Liver (tissue), 9 donors: ENCODE data around the gene GGCT. TPM values are rescaled to one million over a fixed set of nuclear protein-coding genes. Genes with fewer than 3 reads are reported as not detected.

Experiments
- DNase-seq: peaks from one replicate; pipeline ENCODE4 v3.0.0-alpha.2; 2017; ENCODE audit warnings: low spot score
- H3K27ac ChIP-seq, 2 donors: one replicate each; pipeline ENCODE4 v1.7.0; 2013; ENCODE audit warnings: inconsistent platforms in 2 of 2, low read length in 2 of 2, control low read depth in 1 of 2, low read depth in 1 of 2, mild to moderate bottlenecking in 1 of 2
- H3K27me3 ChIP-seq, 4 donors: one replicate each; pipeline versions ENCODE4 v1.6.1 to v1.7.0; 2013; ENCODE audit warnings: low read length in 3 of 4, inconsistent platforms in 1 of 4, mild to moderate bottlenecking in 1 of 4, moderate library complexity in 1 of 4; ENCODE audit not compliant: control insufficient read depth in 4 of 4, insufficient read depth in 4 of 4
- H3K36me3 ChIP-seq, 4 donors: one replicate each; pipeline versions ENCODE4 v1.6.1 to v1.7.0; 2013; ENCODE audit warnings: low read length in 3 of 4, mild to moderate bottlenecking in 3 of 4, low read depth in 1 of 4, moderate library complexity in 1 of 4; ENCODE audit not compliant: control insufficient read depth in 4 of 4, insufficient read depth in 3 of 4
- H3K4me1 ChIP-seq, 4 donors: one replicate each; pipeline versions ENCODE4 v1.6.1 to v1.7.0; 2013; ENCODE audit warnings: low read length in 3 of 4, mild to moderate bottlenecking in 3 of 4, moderate library complexity in 1 of 4; ENCODE audit not compliant: control insufficient read depth in 4 of 4, insufficient read depth in 4 of 4
- H3K4me3 ChIP-seq, 3 donors: one replicate each; pipeline versions ENCODE4 v1.6.1 to v1.7.0; 2013; ENCODE audit warnings: low read length in 3 of 3, control low read depth in 1 of 3, low read depth in 1 of 3, mild to moderate bottlenecking in 1 of 3
- H3K9ac ChIP-seq, 2 donors: one replicate each; pipeline ENCODE4 v1.7.0; 2013; ENCODE audit warnings: low read length in 2 of 2, mild to moderate bottlenecking in 2 of 2, moderate library complexity in 2 of 2, control low read depth in 1 of 2, low read depth in 1 of 2
- H3K9me3 ChIP-seq, 4 donors: one replicate each; pipeline versions ENCODE4 v1.6.1 to v1.7.0; 2013; ENCODE audit warnings: low read length in 3 of 4; ENCODE audit not compliant: control insufficient read depth in 4 of 4
- ATF3 ChIP-seq: IDR thresholded peaks from 2 replicates; pipeline ENCODE4 v1.6.1; 2016; ENCODE audit warnings: antibody characterized with exemption
- CTCF ChIP-seq: fragments of 150-350 bp; IDR thresholded peaks from 2 replicates; pipeline ENCODE4 v1.5.1; 2017; ENCODE audit warnings: improper control_type of control experiment, low read depth, low read length; ENCODE audit not compliant: missing input control
- EGR1 ChIP-seq, 2 donors: IDR thresholded peaks; 2 replicates each; pipeline ENCODE4 v1.6.1; 2016 to 2018; ENCODE audit warnings: antibody characterized with exemption in 2 of 2, low read depth in 2 of 2
- FOXA2 ChIP-seq: IDR thresholded peaks from 2 replicates; pipeline ENCODE4 v1.6.1; 2016; ENCODE audit warnings: antibody characterized with exemption
- GABPA ChIP-seq, 2 donors: IDR thresholded peaks in 1 of 2; conservative IDR thresholded peaks in 1 of 2; 2 replicates each; pipeline ENCODE4 v1.6.1; 2016; ENCODE audit warnings: antibody characterized with exemption in 2 of 2, mild to moderate bottlenecking in 1 of 2, moderate library complexity in 1 of 2
- HNF4A ChIP-seq, 2 donors: conservative IDR thresholded peaks; 2 replicates each; pipeline ENCODE4 v1.6.1; 2016; ENCODE audit warnings: antibody characterized with exemption in 2 of 2, mild to moderate bottlenecking in 2 of 2
- HNF4G ChIP-seq: IDR thresholded peaks from 2 replicates; pipeline ENCODE4 v1.6.1; 2016; ENCODE audit warnings: antibody characterized with exemption
- MAX ChIP-seq: IDR thresholded peaks from 2 replicates; pipeline ENCODE4 v1.6.1; 2016; ENCODE audit warnings: antibody characterized with exemption
- NR2F2 ChIP-seq: IDR thresholded peaks from 2 replicates; pipeline ENCODE4 v1.6.1; 2016; ENCODE audit warnings: antibody characterized with exemption
- RAD21 ChIP-seq, 2 donors: IDR thresholded peaks; 2 replicates each; pipeline ENCODE4 v1.6.1; 2016; ENCODE audit warnings: antibody characterized with exemption in 2 of 2, mild to moderate bottlenecking in 2 of 2
- REST ChIP-seq: IDR thresholded peaks from 2 replicates; pipeline ENCODE4 v1.6.1; 2016; ENCODE audit warnings: antibody characterized with exemption, mild to moderate bottlenecking
- RXRA ChIP-seq, 2 donors: IDR thresholded peaks; 2 replicates each; pipeline ENCODE4 v1.6.1; 2017 to 2018; ENCODE audit warnings: antibody characterized with exemption in 2 of 2, mild to moderate bottlenecking in 1 of 2
- SP1 ChIP-seq: IDR thresholded peaks from 2 replicates; pipeline ENCODE4 v1.6.1; 2018; ENCODE audit warnings: antibody characterized with exemption, mild to moderate bottlenecking
- TAF1 ChIP-seq: conservative IDR thresholded peaks from 2 replicates; pipeline ENCODE4 v1.6.1; 2016; ENCODE audit warnings: antibody characterized with exemption, mild to moderate bottlenecking
- YY1 ChIP-seq: IDR thresholded peaks from 2 replicates; pipeline ENCODE4 v1.6.1; 2016; ENCODE audit warnings: antibody characterized with exemption, mild to moderate bottlenecking
- WGBS: extraction: QIAGEN DNeasy Blood & Tissue Kit; methylation state at CpG from one replicate; pipeline ENCODE4 v1.1.7; 2013; 5-methylcytosine and 5-hydroxymethylcytosine counted together
- polyA plus RNA-seq, 2 donors: library from polyadenylated mRNA; stranded (reverse) in 1 of 2; unstranded in 1 of 2; fragments of 200-250 nt in 1 of 2; fragments of >200 nt in 1 of 2; fragmentation: Nextera tagmentation in 1 of 2; extraction: Ambion mirVana in 1 of 2; gene quantifications; one replicate each; pipeline versions ENCODE4 v1.2.1 to v1.2.3, GENCODE V29; 2013 to 2015
- total RNA-seq, 2 donors: library from RNA; depleted of rRNA; stranded (reverse); fragments of >200 nt; gene quantifications; one replicate each; pipeline ENCODE4 v1.2.3, GENCODE V29; 2014
- donor health status: healthy.
- donor health status: healthy.
- donor health status: healthy.
- donor health status: healthy.
- donor health status: healthy.

GGCT gene
- total and polyA plus RNA-seq, 4 donors, result 11.0 to 22.5 (median 21.3) TPM

- no peak for TF ChIP-seq REST
Observed at GRCh38 chr7:30472784-30473775, 31.5 kb downstream of the GGCT start (continued).

GRCh38 chr7:30472081-30472783 lies 32.4 kb downstream of the GGCT start:
- no peak for DNase-seq
- TF ChIP-seq ATF3 (no peak), HNF4A (conservative IDR thresholded peaks at IDR 0.05) (no peak), TAF1 (no peak), EGR1 (IDR thresholded peaks at IDR 0.05; ENCODE audit: low read depth in 2 of 2) (no peak), HNF4G (no peak), GABPA (IDR thresholded peaks at IDR 0.05 in 1 of 2, conservative IDR thresholded peaks at IDR 0.05 in 1 of 2) (no peak), RAD21 (IDR thresholded peaks at IDR 0.05) (no peak), RXRA (IDR thresholded peaks at IDR 0.05) (no peak), CTCF (no peak), FOXA2 (no peak), SP1 (no peak), REST (no peak), NR2F2 (no peak), YY1 (no peak), MAX (no peak)
- Histone ChIP-seq H3K36me3 (no peaks in the 10 kb centered on the region), H3K4me3 (no peak overlapping the region), H3K27ac (peak overlapping the region; percentile 2 to 53), H3K27me3 (no peaks in the 10 kb centered on the region), H3K9me3 (no peaks in the 10 kb centered on the region), H3K9ac (no peak overlapping the region), H3K4me1 (peaks cover 0 to 5% (median 2%) of the 10 kb centered on the region in 4 donors)
- WGBS, result 56% methylated on average over 4 of the region's 4 CpGs
